DMS79 treated with DMSO at 0.1 percent for 48 hours (cell line): ENCODE data around the gene DNM1L.

Experiments used
- DNase-seq: peaks from one replicate; lab custom pipeline; 2025; lab: John Stamatoyannopoulos, UW

The DNM1L gene

GRCh38 chr12:32756476-32757066 is 77.5 kb downstream of the DNM1L start:
- no peak for DNase-seq

- DNase-seq = no peak
These were observed 78.1 kb downstream of the DNM1L start for GRCh38 chr12:32757157-32757556.

GRCh38 chr12:32761716-32762115 is 82.6 kb downstream of the DNM1L start:
- DNase-seq = no peak

- no peak for DNase-seq
These were observed 86.8 kb downstream of the DNM1L start for GRCh38 chr12:32765906-32766305.

GRCh38 chr12:32768518-32768917 is 89.4 kb downstream of the DNM1L start:
- DNase-seq = no peak

- no peak for DNase-seq
These were observed 91.0 kb downstream of the DNM1L start for GRCh38 chr12:32770141-32770540.

- DNase-seq = no peak
These were observed 94.6 kb downstream of the DNM1L start for GRCh38 chr12:32773691-32774090.

- DNase-seq = no peak
These were observed 97.2 kb downstream of the DNM1L start for GRCh38 chr12:32776258-32776657.

- DNase-seq = no peak
These were observed 98.1 kb downstream of the DNM1L start for GRCh38 chr12:32777159-32777558.

GRCh38 chr12:32777691-32778175 is 98.6 kb downstream of the DNM1L start:
- no peak for DNase-seq

- no peak for DNase-seq
These were observed 101.0 kb downstream of the DNM1L start for GRCh38 chr12:32780071-32780470.

- DNase-seq = no peak
These were observed 103.9 kb downstream of the DNM1L start for GRCh38 chr12:32783029-32783428.

- DNase-seq = no peak
These were observed 106.5 kb downstream of the DNM1L start for GRCh38 chr12:32785557-32785956.

- no peak for DNase-seq
These were observed 109.3 kb downstream of the DNM1L start for GRCh38 chr12:32788405-32788804.

GRCh38 chr12:32789446-32789845 is 110.3 kb downstream of the DNM1L start:
- DNase-seq = no peak

- DNase-seq = no peak
These were observed 110.8 kb downstream of the DNM1L start for GRCh38 chr12:32789916-32790315.

- no peak for DNase-seq
These were observed 115.2 kb downstream of the DNM1L start for GRCh38 chr12:32794281-32794680.
